GM19023 (cell line): Measurements from ENCODE around the gene GFPT2.

ENCODE experiments used
- ATAC-seq: cut with Tn5 transposase; IDR thresholded peaks from one replicate; pipeline ENCODE4 v1.9.1; 2021; ENCODE audit warnings: mild to moderate bottlenecking, moderate library complexity; ENCODE audit not compliant: unreplicated experiment

Gene GFPT2

DNA sequence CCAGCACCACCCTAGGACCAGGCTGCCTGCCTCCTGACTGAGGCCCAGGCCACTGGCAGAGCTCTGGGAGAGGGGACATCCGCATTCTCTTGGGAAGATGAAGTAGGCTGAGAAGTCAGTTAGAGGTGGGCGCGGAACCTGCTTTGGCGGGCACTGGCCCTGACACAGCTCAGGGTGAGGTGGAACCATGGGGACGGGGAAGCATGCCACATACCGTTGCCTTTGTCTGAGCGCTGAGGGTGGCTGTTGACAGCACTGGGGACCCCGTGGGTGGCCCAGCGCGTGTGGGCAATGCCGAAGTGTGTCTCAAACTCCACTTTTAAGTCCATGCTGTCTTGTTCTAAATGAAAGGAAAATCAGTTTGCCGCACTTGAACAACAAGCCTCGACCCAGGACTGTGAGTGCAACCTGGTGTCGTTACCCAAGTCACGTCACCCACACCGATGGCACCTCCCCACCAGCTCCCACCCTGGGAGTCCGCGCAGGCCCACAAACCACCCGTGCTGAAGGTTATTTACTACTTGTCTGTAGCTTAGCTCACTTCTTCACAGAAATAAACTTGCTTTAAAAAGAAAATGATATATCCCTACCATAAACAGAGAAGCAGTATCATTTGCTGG, 17.4 kb downstream of the GFPT2 start:
- ATAC-seq = no peak

- no peak for ATAC-seq
Measured at GRCh38 chr5:180334751-180335613, 18.2 kb downstream of the GFPT2 start.

GRCh38 chr5:180334176-180334575, 19.0 kb downstream of the GFPT2 start:
- no peak for ATAC-seq

- ATAC-seq = no peak
Measured at GRCh38 chr5:180333661-180334060, 19.5 kb downstream of the GFPT2 start.

GRCh38 chr5:180332861-180333260, 20.3 kb downstream of the GFPT2 start:
- no peak for ATAC-seq

GRCh38 chr5:180332051-180332517, 21.1 kb downstream of the GFPT2 start:
- ATAC-seq = no peak

- ATAC-seq = no peak
Measured at GRCh38 chr5:180331647-180331950, 21.5 kb downstream of the GFPT2 start.

GRCh38 chr5:180330810-180331646, 22.1 kb downstream of the GFPT2 start:
- ATAC-seq = no peak

- ATAC-seq = no peak
Measured at GRCh38 chr5:180330270-180330648, 22.9 kb downstream of the GFPT2 start.

DNA sequence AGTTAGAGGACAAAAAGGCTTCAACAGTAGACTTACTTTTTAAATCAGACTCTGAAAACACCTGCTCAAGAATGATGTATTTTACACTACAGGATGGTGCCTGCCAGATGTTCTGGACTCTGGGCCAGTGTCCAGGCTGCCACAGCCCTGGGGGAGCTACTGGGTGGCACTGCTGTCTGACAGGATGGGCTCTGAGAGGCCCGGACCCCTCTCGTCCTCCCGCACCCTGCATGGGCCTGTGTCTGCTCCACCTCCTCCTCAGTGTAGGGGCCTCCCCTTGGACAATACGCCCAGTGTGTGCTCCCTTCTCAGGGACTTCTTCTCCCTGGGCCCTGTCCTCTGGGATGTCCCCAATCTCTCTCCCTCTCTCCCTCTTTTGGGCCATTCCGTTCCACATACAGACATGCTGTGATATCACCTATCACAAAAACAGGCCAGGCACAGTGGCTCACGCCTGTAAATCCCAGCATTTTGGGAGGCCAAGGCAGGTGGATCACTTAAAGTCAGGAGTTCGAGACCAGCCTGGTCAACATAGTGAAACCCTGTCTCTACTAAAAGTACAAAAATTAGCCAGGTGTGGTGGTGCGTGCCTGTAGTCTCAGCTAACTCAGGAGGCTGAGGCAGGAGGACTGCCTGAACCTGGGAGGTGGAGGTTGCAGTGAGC, 23.4 kb downstream of the GFPT2 start:
- no peak for ATAC-seq

DNA sequence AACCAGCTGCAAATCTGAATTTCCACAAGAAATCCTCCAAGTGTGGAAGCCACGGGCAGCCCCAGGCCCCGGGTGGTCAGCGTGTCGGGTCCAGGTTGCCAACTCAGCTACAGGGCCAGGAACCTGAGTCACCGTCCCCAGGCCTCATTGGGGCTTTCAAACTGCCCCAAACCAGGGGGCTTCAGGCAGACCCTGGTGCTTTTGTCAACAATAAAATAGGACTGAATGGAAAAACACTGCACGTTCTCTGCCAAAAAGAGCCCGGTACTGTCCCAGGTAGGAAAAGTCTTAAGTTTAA, 24.0 kb downstream of the GFPT2 start:
- no peak for ATAC-seq

- peak; percentile 85 for ATAC-seq
Measured at GRCh38 chr5:180328296-180329137, 24.6 kb downstream of the GFPT2 start.

GRCh38 chr5:180326989-180327565, 26.1 kb downstream of the GFPT2 start:
- no peak for ATAC-seq

DNA sequence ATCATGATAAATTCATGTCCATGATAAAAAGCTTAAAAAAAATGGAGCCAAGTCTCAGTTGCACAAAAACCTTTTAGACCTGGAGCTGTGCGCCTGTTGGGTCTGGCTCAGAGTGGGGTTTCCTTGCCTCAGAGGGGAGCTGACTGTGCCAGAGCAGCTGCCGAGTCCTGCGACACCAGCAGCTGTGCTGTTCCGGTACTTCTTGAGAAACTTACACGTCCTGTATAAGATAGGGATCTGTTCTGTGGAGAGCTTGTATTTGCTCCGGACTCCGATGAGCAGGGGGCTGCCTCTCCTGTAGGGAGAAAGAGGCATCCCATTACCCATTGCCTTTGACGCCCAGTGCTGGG, 28.6 kb downstream of the GFPT2 start:
- no peak for ATAC-seq

- ATAC-seq = no peak
Measured at GRCh38 chr5:180323941-180324600, 29.1 kb downstream of the GFPT2 start.

DNA sequence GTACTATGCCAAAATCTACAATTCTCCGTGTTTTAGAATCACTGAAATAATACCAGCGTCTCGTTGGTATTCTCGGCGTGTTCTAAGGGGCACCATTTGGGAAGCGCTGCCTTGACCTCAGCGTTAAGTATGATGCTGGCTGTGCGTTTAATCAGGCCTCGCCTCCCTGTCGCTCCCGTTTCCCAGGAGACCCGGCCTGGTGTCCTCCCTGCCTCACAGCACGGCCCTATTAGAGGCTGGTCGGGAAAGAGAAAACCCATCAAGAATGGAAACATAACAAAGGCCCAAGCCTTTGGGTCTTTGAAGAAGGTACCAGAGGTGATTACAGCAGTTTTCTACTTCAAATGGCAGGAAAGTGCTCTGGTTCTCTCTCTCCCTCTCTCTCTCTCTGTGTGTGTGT, 30.0 kb downstream of the GFPT2 start:
- no peak for ATAC-seq

DNA sequence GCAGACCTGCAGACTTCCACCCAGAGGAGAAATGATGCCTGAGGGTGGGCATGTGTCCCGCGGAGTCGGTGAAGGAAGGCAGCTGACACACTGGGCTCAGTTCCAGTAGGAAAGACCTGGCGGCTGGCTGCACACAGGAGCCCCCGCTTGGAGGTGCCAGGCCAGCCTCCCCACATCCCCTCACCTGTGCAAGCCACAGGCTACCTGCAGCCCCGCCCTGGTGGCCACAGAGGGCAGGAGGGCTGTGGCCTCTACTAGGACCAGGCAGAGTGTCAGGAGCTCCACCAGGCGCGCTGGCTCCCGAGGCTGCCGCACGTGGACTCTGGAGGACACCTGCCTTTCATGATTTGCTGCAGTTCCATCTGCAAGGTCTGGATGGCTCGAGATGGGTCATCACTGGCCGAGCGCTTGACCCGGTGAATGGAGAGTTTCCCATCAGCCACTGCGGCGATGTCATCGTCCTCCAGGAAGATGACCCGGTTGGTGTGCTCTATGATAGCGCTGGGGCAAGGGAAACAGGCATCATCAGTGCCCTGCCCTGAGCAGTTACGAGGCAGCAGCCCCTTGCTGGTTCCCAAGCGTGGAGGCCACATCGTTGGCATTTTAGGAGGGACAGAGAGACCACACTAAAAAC, 34.6 kb downstream of the GFPT2 start:
- ATAC-seq = no peak

- ATAC-seq = no peak
Measured at GRCh38 chr5:180316586-180316985, 36.5 kb downstream of the GFPT2 start.

GRCh38 chr5:180315762-180316212, 37.3 kb downstream of the GFPT2 start:
- peak; percentile 56 for ATAC-seq
